Measurements from ENCODE around the gene RHBDD1. TPM values are rescaled to one million over a fixed set of nuclear protein-coding genes. Genes with fewer than 3 reads are reported as not detected.

RHBDD1 gene
- total RNA-seq, 6 donors from 2014 or later: 2.6 to 40.2 (median 14.5) TPM

- H3K36me3 ChIP-seq: peaks cover 0 to 2% (median 0%) of the 10 kb centered on the region in 4 donors
- no peaks in the 10 kb centered on the region for H3K27me3 ChIP-seq
- H3K4me1 ChIP-seq: peaks cover 20 to 54% (median 27%) of the 10 kb centered on the region in 4 donors
- WGBS, 2 donors: 12 to 18% methylated on average over 31 to 33 of the region's 33 CpGs
- TF ChIP-seq EP300 (IDR thresholded peaks at IDR 0.05) (no peak), POLR2A (IDR thresholded peaks at IDR 0.05) (peak in 1 of 4 donors; percentile 68), CTCF (IDR thresholded peaks at IDR 0.05) (no peak), POLR2AphosphoS5 (IDR thresholded peaks at IDR 0.05) (peak; percentile 31 to 58)
- peak; percentile 54 to 74 for ATAC-seq (ENCODE audit: low FRiP score in 2 of 2)
- H3K4me3 ChIP-seq: peak overlapping the region; percentile 2 to 91 (median 70)
- H3K27ac ChIP-seq: peak overlapping the region; percentile 76 to 90 (median 88)
- peak; percentile 88 to 94 for DNase-seq
- H3K9me3 ChIP-seq: no peaks in the 10 kb centered on the region
Measured at GRCh38 chr2:226800941-226801784, 34.7 kb upstream of the RHBDD1 start.

DNA sequence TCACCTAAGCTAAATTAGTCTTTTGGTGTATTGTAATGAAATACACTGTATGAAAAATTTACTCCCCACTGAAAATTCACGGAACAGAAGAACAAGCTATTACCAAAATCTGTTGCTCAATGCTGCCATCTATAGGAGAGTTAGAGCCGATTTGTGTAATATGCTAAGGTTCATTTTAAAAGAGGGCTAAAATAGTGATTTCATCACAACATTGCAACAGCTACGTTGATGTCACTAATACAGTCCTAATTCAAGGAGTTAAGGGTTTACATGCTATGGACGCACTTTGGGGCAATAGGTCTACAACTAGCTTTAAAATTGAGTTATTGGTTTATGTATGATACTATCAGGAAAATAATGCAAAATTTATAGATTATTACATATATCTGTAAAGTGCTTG lies 33.3 kb upstream of the RHBDD1 start:
- Histone ChIP-seq H3K4me3 (no peak overlapping the region), H3K9me3 (no peaks in the 10 kb centered on the region), H3K4me1 (peaks cover 17 to 47% (median 25%) of the 10 kb centered on the region in 4 donors), H3K27ac (no peak overlapping the region), H3K27me3 (no peaks in the 10 kb centered on the region), H3K36me3 (no peaks in the 10 kb centered on the region)
- WGBS, 2 donors: 0% methylated on average over 4 of the region's 4 CpGs
- ATAC-seq (ENCODE audit: low FRiP score in 2 of 2): peak in 1 of 2 donors; percentile 64
- TF ChIP-seq CTCF (IDR thresholded peaks at IDR 0.05) (peak; percentile 53 to 75 (median 66)), EP300 (IDR thresholded peaks at IDR 0.05) (no peak)
- DNase-seq: no peak

DNA sequence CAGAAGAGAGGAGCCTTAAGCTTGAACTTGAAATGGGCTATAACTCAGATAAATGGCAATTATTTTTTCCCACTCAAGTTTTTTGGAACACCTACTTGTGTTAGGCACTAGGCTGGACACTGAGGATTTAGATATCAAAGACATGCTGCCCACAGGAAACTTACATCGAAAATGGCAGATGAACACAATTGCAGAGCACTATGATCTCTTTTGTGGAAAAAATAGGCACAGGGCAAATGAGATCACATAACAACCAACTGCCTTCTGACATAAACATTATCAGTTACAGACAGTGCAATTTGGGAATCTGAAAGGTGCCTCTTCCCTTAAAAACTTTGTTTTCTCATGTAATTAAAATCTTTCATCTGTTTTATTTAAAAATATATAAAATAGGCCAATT lies 32.4 kb upstream of the RHBDD1 start:
- TF ChIP-seq POLR2AphosphoS5 (IDR thresholded peaks at IDR 0.05): no peak
- TF ChIP-seq CTCF (IDR thresholded peaks at IDR 0.05): no peak
- no peak for TF ChIP-seq EP300 (IDR thresholded peaks at IDR 0.05)
- TF ChIP-seq POLR2A (IDR thresholded peaks at IDR 0.05): no peak
- WGBS, 2 donors: 53 to 65% methylated on average over 1 of the region's 1 CpG
- no peak for ATAC-seq (ENCODE audit: low FRiP score in 2 of 2)

GRCh38 chr2:226813148-226813701 lies 22.6 kb upstream of the RHBDD1 start:
- Histone ChIP-seq H3K9me3 (no peaks in the 10 kb centered on the region), H3K36me3 (no peaks in the 10 kb centered on the region), H3K4me1 (no peaks in the 10 kb centered on the region), H3K27ac (no peak overlapping the region), H3K27me3 (no peaks in the 10 kb centered on the region), H3K4me3 (no peak overlapping the region)
- no peak for DNase-seq
- TF ChIP-seq EP300 (IDR thresholded peaks at IDR 0.05) (no peak), CTCF (IDR thresholded peaks at IDR 0.05) (no peak), POLR2AphosphoS5 (IDR thresholded peaks at IDR 0.05) (no peak), POLR2A (IDR thresholded peaks at IDR 0.05) (no peak)
- WGBS, 2 donors: 93 to 96% methylated on average over 1 of the region's 1 CpG
- ATAC-seq (ENCODE audit: low FRiP score in 2 of 2): no peak

More for the DNA sequence above, 32.4 kb upstream of the RHBDD1 start:
- no peak for DNase-seq
- Histone ChIP-seq H3K4me3 (no peak overlapping the region), H3K27me3 (no peaks in the 10 kb centered on the region), H3K27ac (no peak overlapping the region), H3K9me3 (no peaks in the 10 kb centered on the region), H3K36me3 (no peaks in the 10 kb centered on the region), H3K4me1 (peaks cover 17 to 39% (median 24%) of the 10 kb centered on the region in 4 donors)
